ENCODE results near the gene CNIH1.

CNIH1 gene

GRCh38 chr14:54377501-54377900 is 63.7 kb downstream of the CNIH1 start:
- no peak for DNase-seq

DNA sequence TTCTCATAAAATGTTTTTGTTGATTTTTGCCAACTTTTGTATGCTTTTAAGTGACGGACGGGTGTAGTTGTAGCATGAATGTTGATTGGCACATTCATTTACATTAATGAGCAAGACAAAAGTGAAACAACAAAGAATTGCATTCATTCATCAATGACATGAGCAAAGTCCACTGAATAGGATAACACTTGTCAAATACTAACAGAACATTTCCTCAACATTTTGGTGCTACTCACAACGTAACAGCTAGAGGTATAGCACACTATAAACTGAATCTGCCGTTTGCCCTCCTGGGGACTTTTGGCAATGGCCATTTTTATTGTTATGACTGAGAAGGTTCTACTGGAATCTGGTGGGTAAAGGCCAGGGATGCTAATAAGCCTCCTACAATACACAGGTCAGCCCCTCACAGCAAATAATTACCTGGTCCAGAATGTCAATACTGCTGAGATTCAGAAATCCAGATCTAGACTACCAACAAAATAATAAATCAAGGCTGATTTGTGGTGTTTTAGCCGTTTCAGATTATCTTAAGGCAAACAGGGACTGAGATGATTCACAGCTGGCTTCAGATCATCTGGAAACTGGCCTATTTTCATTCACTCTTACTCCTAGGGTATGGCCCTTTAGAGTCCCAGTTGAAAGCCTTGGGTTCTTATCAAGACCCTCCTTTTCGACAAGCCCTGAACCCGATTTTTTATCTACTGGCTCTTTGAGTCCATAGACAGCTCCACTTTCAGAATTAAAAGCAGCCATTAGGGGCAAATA is 66.9 kb downstream of the CNIH1 start:
- DNase-seq, result no peak

Data from DMS153 (cell line).